NCI-H128 (cell line): ENCODE results near the gene UHRF1.

Source experiments
- DNase-seq: peaks from one replicate; lab custom pipeline; 2025; ENCODE audit not compliant: unreplicated experiment; lab: John Stamatoyannopoulos, UW

The UHRF1 gene

DNA sequence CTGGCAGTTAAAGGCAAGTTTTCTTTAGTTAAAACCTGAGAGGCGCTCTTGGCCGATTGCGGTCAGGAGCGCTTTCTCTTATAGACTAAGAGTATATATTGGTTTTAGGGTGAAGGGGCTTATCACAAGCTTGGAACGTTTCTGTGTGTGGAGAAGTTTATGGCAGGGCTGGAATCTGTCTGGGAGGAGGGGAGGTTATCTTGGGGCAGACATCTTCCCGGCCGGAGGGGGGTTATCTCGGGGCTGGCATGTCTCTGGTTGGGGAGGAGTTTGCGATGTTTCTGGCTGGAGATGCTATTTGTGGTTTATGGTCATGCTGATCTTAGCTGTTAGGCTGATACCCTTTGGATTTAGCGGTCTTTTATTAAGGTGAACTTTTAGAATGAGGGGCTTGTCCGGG lies 78.0 kb downstream of the UHRF1 start:
- no peak for DNase-seq

DNA sequence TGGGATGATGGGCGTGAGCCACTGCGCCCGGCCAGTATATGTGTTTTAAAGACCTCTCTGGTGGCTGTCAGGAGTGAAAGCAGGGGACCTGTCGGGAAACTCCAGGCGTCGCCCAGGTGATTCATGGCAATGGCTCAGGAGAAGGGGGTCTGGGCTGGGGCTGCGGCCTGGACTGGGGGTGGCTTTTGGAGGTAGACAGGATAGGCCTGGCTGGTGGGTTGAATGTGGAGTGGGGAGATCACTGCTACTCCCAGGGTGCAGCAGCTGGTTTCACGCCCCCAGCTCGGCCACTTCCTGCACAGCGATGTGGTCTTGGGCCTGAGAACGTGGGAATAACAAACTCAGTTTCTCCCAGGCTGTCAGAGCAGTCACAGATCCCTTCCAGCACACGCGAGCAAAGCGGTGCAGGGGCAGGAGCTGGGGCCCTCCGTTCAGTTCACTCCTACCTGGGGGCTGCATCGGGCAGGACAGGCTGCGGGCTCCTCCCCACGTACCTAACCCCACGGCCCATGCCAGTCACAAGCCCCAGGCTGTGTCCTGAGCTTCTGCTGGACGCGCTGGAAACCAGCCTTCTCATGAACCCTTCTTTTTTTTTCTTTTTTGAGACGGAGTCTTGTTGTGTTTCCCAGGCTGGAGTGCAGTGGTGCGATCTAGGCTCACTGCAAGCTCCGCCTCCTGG lies 78.5 kb downstream of the UHRF1 start:
- no peak for DNase-seq

DNA sequence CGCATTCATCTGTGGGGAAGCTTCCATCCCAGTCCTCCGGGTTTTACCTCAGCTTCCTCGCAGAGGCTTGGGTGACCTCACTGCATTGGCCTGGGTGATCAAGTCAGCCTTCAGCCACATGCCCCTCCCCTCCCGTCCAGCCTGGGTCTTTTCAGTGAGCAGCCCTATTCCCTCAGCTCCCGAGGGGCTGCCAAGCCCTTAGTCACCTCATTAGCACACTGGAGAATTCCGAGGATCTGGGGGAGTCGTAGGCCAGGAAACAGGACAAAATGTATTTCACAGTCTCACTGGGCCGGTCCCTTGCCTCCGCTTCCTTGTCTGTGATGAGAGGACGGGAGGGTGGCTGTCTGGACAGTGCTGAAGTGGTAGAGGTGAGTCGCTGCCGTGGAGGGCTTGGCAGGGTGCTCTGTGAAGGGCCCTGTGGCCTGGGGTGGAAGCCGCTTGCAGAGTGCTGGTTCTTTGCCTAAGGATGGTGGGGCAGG lies 79.5 kb downstream of the UHRF1 start:
- DNase-seq: no peak

DNA sequence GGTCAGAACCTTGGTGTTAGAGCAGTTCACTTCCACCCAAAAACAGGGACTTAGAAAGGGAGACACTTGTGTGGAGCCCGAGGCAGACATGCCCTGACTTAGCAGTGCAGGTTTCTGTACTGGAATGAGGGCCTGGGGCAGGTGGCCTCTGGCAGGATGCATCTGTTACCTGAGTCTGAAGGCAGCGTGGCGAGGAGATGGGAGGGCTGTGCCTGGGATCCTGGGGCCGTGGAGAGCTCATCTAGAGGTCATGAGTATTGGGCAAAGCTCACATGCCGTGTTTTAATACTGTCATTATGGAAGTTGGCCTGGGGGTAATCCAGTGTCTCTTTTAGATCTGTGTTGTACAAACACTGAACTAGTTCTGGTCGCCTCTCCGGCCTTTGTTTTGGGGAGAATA lies 81.0 kb downstream of the UHRF1 start:
- no peak for DNase-seq

DNA sequence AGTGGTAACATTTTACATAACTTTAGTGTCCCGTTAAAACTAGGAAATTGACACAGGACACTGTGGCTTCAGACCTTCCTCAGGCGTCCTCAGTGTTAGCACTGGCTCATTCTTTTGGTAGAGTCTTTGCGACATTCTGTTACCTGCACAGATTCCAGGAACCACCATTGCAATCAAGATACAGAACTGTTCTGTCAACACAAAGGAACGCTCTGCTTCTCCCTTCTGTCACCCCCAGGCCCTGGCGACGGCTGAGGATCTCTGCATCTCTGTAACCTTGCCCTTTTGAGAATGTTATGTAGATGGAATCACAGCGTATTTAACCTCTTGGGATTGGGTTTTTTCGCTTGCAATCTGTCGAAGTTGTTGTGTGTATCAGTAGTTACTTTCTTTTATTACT lies 82.2 kb downstream of the UHRF1 start:
- DNase-seq: no peak

DNA sequence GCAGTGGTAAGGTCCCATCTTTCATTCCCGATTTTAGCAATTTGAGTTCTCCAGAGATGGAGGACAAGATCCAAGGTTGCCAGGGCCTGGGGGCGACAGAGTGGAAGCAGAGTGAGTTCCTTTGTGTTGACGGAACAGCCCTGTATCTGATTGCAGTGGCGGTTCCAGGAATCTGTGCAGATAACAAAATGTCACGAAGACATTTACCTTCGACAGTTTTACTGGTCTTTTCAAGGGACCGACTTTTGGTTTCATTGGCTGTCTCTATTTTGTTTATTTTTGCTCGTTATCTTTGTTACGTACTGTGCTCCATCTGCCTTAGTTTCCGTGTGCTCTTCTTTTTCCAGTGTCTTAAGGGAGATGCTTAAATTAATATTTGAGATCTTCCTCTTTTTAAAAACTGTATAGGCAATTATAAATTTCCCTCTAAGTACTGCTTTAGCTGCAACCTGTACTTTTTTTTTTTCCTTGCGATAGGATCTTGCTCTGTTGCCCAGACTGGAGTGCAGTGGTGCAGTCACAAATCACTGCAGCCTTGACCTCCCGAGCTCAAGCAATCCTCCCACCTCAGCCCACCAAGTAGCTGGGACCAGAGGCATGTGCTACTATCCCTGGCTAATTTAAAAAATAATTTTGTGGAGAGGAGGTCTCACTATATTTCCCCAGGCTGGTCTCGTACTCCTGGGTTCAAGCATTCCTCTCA lies 82.8 kb downstream of the UHRF1 start:
- no peak for DNase-seq

DNA sequence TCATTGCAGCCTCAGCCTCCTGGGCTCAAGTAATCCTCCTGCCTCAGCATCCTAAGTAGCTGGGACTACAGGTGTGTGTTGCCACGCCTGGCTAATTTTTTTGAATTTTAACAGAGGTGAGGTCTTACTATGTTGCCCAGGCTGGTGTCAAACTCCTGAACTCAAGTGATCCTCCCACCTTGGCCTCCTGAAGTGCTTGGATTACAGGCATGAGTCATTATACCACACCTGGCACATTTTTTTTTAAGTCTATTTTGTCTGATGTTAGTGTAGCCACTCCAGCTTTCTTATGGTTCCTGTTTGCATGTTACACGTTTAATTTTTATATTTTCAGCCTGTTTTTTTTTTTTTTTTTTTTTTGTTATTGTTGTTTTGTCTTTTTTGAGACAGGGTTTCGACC lies 84.4 kb downstream of the UHRF1 start:
- no peak for DNase-seq

DNA sequence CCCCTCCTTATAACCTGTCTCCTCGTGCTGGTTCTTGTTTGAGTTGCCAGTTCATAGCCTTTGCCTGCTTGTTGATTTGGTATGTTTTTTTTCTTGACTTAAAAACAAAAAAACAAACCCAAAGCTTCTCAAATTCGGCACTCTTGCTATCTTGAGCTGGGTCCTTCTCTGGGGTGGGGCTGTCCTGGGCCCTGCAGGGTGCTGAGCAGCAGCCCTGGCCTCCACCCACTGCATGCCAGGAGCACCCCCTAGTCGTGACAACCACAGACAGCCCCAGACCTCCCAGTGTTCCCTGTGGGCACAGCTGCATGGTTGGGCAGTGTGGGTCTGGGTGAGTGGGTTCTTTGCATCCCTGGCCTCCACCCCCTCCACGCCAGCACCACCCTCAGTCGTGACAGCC lies 87.4 kb downstream of the UHRF1 start:
- DNase-seq: no peak

DNA sequence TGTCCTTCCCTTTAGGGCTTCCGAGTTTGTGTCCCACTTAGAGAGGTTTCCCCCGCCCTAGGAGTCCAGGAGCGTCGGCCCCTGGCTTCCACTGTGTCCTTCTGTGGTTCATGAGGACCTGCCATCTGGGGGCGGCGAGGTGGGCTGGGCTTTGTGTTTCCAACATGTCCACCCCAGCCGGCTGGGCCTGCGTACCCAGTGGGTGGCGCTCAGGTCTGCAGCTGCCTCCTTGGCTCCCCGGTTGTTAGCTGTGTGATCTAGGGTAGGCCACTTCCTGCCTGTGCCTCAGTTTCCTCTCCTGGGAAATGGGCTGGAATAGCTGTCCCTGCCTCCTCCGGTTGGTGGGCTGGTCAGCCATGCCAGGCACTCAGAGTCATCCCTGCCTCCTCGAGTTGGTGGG lies 88.0 kb downstream of the UHRF1 start:
- no peak for DNase-seq

DNA sequence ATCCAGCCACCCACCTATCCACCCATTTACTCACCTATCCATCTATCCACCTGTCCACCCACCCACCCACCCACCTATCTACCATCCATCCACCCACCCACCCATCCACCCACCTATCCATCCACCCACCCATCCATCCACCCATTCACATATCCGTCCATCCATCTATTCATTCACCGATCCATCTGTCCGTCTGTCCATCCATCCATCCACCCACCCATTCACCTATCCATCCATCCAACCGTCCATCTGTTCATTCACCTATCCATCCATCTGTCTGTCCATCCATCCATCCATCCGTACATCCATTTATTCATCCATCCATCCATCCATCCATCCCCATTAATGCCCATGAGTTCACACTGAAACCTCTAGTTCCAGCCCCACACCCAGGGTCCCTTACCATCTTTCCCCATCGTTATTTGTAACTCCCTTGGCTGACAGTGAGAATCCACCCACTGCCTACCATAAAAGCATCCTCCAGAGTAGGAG lies 90.9 kb downstream of the UHRF1 start:
- DNase-seq: no peak

DNA sequence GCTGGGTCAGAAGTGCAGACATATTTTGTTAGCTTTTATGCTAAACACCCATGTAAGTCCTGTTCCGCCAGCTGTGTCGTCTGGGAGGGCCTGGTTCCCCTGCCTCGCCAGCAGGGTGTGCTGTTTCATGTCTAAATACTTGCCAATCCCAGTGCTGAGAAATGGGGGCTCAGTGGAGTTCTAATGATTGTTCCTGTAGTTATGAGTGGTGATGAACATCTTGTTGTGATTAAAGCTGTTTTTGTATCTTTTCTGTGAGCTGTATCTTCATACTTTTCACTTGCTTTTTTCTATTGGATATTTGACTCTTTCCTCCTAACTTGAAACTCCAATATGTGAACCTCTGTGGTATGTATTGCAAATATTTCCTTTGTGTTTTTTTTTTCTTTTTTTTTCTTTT lies 92.3 kb downstream of the UHRF1 start:
- DNase-seq: no peak

DNA sequence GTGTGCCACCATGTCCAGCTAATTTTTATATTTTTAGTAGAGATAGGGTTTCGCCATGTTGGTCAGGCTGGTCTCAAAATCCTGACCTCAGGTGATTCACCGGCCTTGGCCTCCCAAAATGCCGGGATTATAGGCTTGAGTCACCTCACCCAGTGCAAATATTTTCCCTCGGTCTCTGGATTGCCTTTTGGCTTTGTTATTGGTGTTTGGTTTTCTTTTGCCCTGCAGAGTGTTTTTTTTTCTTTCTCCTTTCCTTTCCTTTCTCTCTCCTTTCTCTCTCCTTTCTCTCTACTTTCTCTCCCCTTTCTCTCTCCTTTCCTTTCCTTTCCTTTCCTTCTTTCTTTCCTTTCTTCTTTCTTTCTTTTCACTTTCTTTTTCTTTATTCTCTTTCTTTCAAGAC lies 92.8 kb downstream of the UHRF1 start:
- DNase-seq: no peak

DNA sequence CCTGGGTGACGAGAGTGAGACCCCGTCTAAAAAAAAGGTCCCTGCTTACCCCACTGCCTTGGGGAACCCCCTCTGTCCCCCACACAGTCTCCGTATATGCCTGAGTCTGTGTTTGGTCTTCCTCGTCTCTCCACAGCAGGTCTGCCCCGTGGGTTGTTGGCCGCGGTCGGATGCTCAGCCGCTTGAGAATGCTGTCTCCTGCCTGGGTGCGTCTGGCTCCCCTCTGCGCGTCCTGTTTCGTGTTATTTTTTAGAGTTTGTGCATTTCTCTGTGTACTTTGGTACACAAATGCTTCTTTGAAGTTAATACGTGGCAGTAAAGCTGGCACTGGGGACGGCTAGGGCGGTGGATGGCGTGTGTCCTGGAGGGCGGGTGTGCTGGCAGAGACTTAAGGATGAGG lies 94.5 kb downstream of the UHRF1 start:
- DNase-seq: no peak

DNA sequence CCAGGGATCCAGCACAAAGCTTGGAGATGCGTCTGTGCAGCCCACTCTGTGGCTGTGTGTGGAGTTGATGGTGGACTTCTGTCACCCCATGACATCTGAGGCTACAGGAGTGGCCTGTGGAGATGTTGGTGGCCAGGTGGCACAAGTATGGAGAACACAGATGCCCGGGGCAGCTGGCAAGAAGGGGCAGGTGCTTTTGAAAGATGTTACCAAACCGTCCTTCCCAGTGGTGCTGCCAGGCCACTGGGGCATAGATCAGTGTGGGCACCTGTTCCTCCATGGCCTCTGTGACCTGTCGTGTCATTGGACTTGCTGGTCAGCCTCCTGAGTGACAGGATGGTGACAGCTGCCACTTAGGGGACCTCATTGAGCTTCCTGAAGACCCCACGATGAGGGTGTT lies 95.8 kb downstream of the UHRF1 start:
- DNase-seq: no peak

DNA sequence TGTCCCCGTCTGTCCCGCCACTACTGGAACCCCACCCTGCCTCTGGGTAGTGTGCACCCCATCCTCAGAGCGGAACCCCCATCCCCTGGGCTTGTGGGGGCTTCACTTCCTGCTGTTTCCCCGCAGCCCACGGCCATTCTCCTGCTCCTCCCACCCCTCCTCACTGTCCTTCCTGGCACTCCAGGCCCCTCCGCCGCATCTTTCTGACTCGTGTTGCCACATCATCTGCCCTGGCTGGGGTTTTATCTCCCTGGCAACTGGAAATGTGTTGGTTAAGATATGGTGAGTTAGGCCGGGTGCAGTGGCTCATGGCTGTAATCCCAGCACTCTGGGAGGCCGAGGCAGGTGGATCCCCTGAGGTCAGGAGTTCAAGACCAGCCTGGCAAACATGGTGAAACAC lies 96.9 kb downstream of the UHRF1 start:
- DNase-seq: no peak

DNA sequence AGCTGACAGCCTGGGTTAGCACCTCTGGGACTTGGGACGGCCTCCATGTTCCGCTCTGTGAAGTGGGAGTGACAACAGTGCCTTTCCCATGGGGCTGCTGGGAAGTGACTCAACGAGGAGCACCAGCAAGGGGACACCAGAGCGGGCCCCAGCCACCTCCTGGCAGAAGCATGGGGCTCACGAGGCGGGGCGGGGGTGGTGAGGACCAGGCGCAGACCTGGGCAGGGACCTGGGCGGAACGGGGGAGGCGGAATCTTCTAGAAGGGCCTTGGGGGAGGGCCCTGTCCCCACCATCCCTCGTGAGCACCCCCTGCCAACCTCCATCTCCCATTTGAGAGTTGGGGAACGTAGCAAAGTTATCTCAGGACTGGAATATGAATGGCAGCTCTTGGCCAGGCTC lies 97.5 kb downstream of the UHRF1 start:
- no peak for DNase-seq
